RWPE1 (cell line): ENCODE results near the gene CALM1.

Experiments used
- CTCF ChIA-PET: fragments of 350-600 bp; sonication (Branson Sonifier 250); formaldehyde crosslinking; extraction: SDS; loops from one replicate; lab custom pipeline; 2021; lab: Yijun Ruan, JAX
- POLR2A ChIA-PET: fragments of 400-600 bp; formaldehyde crosslinking; extraction: SDS; loops from one replicate; lab custom pipeline; 2020; ENCODE audit warnings: antibody characterized with exemption; ENCODE audit not compliant: low non-redundant PET; lab: Yijun Ruan, JAX
- DNase-seq: peaks from one replicate; pipeline ENCODE4 v3.0.0; 2012; ENCODE audit warnings: low spot score
- H3K27ac ChIP-seq: fragments of 450-650 bp; 2 replicates; pipeline ENCODE4 v1.5.1; 2017
- CTCF ChIP-seq: fragments of 450-650 bp; conservative IDR thresholded peaks from 2 replicates; pipeline ENCODE4 v1.5.1; 2017; ENCODE audit warnings: low read depth, mild to moderate bottlenecking

Gene CALM1

GRCh38 chr14:90409209-90409730 is 12.4 kb downstream of the CALM1 start:
- DNase-seq = peak; percentile 57
- CTCF ChIA-PET = interaction anchor here (0.7 to 1.4 kb wide), 5 partner anchors 10 to 1851 kb away, joined by 3 to 9 read pairs (median 8); no protein-coding TSS in a partner anchor
- POLR2A ChIA-PET = no interaction called here
- peak overlapping the region; percentile 40; the same call in 1 of the 2 replicates for H3K27ac ChIP-seq
- TF ChIP-seq CTCF = no peak

DNA sequence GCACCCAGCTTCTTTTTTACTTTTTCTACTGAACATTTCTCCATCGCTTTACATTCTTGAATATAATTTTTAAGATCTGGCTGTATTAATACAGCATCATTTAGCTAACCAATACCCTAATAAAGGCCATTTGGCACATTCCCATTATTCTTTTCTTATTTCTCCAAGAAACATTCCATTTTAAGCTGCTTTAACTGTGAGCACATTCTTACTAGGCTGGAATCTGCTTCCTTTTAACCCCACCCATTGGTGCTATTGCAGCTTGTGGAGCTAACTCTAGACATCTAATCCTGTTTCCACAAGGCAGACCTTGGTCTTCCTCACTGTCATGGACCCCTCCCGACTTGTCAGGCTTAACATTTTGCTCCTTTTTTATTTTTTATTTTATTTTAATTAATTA is 15.2 kb downstream of the CALM1 start:
- DNase-seq = no peak
- CTCF ChIA-PET = no interaction called here
- POLR2A ChIA-PET = no interaction called here
- TF ChIP-seq CTCF = no peak
- H3K27ac ChIP-seq = no peak overlapping the region

- TF ChIP-seq CTCF = no peak
- H3K27ac ChIP-seq = no peak overlapping the region
- CTCF ChIA-PET = no interaction called here
- no peak for DNase-seq
- POLR2A ChIA-PET = no interaction called here
These were observed 19.9 kb downstream of the CALM1 start for GRCh38 chr14:90416720-90417119.

GRCh38 chr14:90418053-90418452 is 21.2 kb downstream of the CALM1 start:
- DNase-seq = no peak
- TF ChIP-seq CTCF = no peak
- no peak overlapping the region for H3K27ac ChIP-seq
- CTCF ChIA-PET = no interaction called here
- POLR2A ChIA-PET = no interaction called here

DNA sequence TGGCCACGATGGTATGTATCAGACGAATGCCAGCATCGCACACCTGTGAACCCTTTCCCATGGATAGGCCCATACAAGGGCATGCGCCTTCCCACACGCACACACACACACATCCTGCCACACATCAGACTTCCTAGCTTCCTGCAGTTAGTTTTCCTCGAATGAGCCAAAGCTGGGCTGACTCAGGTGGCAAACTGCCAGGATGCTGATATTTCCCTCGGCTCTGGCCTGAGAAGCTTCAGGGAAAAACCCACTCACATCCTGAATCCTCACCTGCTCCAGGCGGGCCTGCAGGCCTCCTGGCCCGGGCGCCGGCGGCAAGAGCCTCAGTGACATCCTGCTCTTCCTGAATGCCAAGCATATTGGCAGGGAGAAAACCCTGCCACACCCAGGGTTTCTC is 22.4 kb downstream of the CALM1 start:
- DNase-seq = peak; percentile 84
- peak overlapping the region; percentile 78 for H3K27ac ChIP-seq
- TF ChIP-seq CTCF = no peak
- ChIA-PET CTCF (interaction anchor here (0.5 to 1.4 kb wide), 2 partner anchors 20 to 57 kb away, joined by 4 to 7 read pairs; no protein-coding TSS in a partner anchor), POLR2A (interaction anchor here (0.6 kb wide), 1 partner anchor 359 kb away, joined by 3 read pairs; no protein-coding TSS in a partner anchor)

DNA sequence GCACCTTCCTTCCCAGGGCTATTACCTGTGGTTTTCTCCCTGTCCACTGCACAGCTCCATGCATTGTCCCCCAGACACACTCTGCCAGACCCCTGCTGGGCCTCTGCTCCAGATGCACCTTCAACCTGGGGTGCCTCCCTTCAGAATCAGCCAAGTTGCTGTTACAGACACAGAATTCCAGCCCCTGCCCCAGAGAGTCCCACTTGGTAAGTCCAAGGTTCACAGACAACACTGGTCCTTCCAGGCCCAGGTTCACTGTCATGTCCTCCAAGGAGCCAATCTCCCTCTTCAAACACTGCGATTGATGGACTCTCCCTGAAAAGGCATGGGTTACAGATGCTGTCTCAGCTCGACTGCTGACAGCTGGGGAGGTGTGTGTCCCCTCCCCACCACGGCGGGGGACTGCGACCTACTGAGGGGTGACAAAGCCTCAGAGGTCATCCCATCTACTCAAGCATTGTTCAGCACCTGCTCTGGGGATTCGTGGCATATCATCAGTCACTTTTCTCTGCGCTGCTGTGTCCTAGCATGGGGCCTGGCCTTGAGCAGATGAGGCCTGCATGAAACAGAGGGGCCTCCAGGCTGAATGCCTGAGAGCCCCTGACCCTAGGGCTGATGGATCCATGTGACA is 24.3 kb downstream of the CALM1 start:
- no peak overlapping the region for H3K27ac ChIP-seq
- DNase-seq = no peak
- CTCF ChIA-PET = no interaction called here
- POLR2A ChIA-PET = no interaction called here
- no peak for TF ChIP-seq CTCF
